SU-DHL-6 (cell line): ENCODE results near the gene ORM1.

Source experiments
- H2AFZ ChIP-seq: fragments of 200-600 bp; sonication (generic); 2 replicates; pipeline ENCODE4 v1.6.1; 2014; ENCODE audit warnings: low read depth, mild to moderate bottlenecking, moderate library complexity, mixed read lengths, antibody characterized with exemption, low read length; ENCODE audit not compliant: severe bottlenecking
- H3F3A ChIP-seq: fragments of 200-600 bp; shearing (Covaris generic); 2 replicates; pipeline ENCODE4 v1.6.0; 2016; ENCODE audit warnings: antibody characterized with exemption, mild to moderate bottlenecking; ENCODE audit not compliant: insufficient read depth
- H3K27ac ChIP-seq: fragments of 200-600 bp; sonication (generic); 2 replicates; pipeline ENCODE4 v1.5.1; 2016; ENCODE audit warnings: low read depth, mild to moderate bottlenecking, low read length, moderate library complexity, mixed read lengths
- H3K27me3 ChIP-seq: fragments of 200-600 bp; sonication (generic), shearing (Covaris generic); 2 replicates; pipeline ENCODE4 v1.6.0; 2014; ENCODE audit warnings: mild to moderate bottlenecking, low read length
- H3K36me3 ChIP-seq: fragments of 200-600 bp; sonication (generic); 2 replicates; pipeline ENCODE4 v1.6.1; 2014; ENCODE audit warnings: mild to moderate bottlenecking, low read length, mixed read lengths
- H3K4me2 ChIP-seq: fragments of 300-600, 200-600 bp; shearing (Covaris generic), sonication (generic); 2 replicates; pipeline ENCODE4 v1.6.0; 2014; ENCODE audit warnings: low read length, low read depth, mild to moderate bottlenecking; ENCODE audit not compliant: poor library complexity, severe bottlenecking
- H3K4me3 ChIP-seq: fragments of 200-600 bp; sonication (generic); 2 replicates; pipeline ENCODE4 v1.5.1; 2014; ENCODE audit warnings: antibody characterized with exemption, low read length, mild to moderate bottlenecking, mixed read lengths; ENCODE audit not compliant: insufficient read depth, poor library complexity, severe bottlenecking
- H3K79me2 ChIP-seq: fragments of 200-600 bp; sonication (generic); 2 replicates; pipeline ENCODE4 v1.6.1; 2014; ENCODE audit warnings: mild to moderate bottlenecking, low read length, moderate library complexity; ENCODE audit not compliant: insufficient read depth
- H3K9ac ChIP-seq: fragments of 200-600 bp; sonication (generic); 2 replicates; pipeline ENCODE4 v1.7.0; 2014; ENCODE audit warnings: mild to moderate bottlenecking, low read length
- H3K9me2 ChIP-seq: fragments of 200-600 bp; sonication (generic); replicated peaks from 2 replicates; pipeline ENCODE4 v1.6.1; 2014; ENCODE audit warnings: low read length; ENCODE audit not compliant: insufficient read depth
- H3K9me3 ChIP-seq: fragments of 200-600 bp; sonication (generic); 2 replicates; pipeline ENCODE4 v1.6.1; 2014; ENCODE audit warnings: low read length, mixed read lengths; ENCODE audit not compliant: insufficient read depth
- H4K20me1 ChIP-seq: fragments of 200-600 bp; sonication (generic); 2 replicates; pipeline ENCODE4 v1.6.1; 2014; ENCODE audit warnings: low read depth, mild to moderate bottlenecking, antibody characterized with exemption, low read length, moderate library complexity, mixed read lengths
- CTCF ChIP-seq: fragments of 200-600 bp; sonication (generic); IDR thresholded peaks from one replicate; pipeline ENCODE4 v1.5.1; 2017; ENCODE audit warnings: antibody characterized with exemption, mild to moderate bottlenecking, low read length, moderate library complexity; ENCODE audit not compliant: insufficient read depth, poor library complexity, severe bottlenecking
- EZH2phosphoT487 ChIP-seq: fragments of 200-600 bp; sonication (generic), shearing (Covaris generic); conservative IDR thresholded peaks from 2 replicates; pipeline ENCODE4 v1.6.1; 2018; ENCODE audit warnings: mild to moderate bottlenecking, antibody characterized with exemption, low read length, moderate library complexity, mixed read lengths

ORM1 gene

GRCh38 chr9:114310471-114311450 lies 12.1 kb upstream of the ORM1 start:
- no peaks in the 10 kb centered on the region for H3K9me3 ChIP-seq
- no peaks in the 10 kb centered on the region for H3F3A ChIP-seq
- H2AFZ ChIP-seq: no peak overlapping the region
- no peak overlapping the region for H3K4me3 ChIP-seq
- H3K27me3 ChIP-seq: no peaks in the 10 kb centered on the region
- no peak overlapping the region for H3K9ac ChIP-seq
- no peaks in the 10 kb centered on the region for H3K9me2 ChIP-seq
- H3K4me2 ChIP-seq: no peak overlapping the region
- H3K79me2 ChIP-seq: no peaks in the 10 kb centered on the region
- TF ChIP-seq CTCF (no peak), EZH2phosphoT487 (no peak)
- no peaks in the 10 kb centered on the region for H3K36me3 ChIP-seq
- no peaks in the 10 kb centered on the region for H4K20me1 ChIP-seq
- H3K27ac ChIP-seq: no peak overlapping the region

- TF ChIP-seq CTCF (no peak), EZH2phosphoT487 (no peak)
- H3K4me2 ChIP-seq: no peak overlapping the region
- H4K20me1 ChIP-seq: no peaks in the 10 kb centered on the region
- H3K9ac ChIP-seq: no peak overlapping the region
- H3K36me3 ChIP-seq: no peaks in the 10 kb centered on the region
- H3K27ac ChIP-seq: no peak overlapping the region
- H3F3A ChIP-seq: no peaks in the 10 kb centered on the region
- H3K4me3 ChIP-seq: no peak overlapping the region
- no peaks in the 10 kb centered on the region for H3K9me3 ChIP-seq
- H3K9me2 ChIP-seq: no peaks in the 10 kb centered on the region
- H2AFZ ChIP-seq: no peak overlapping the region
- no peaks in the 10 kb centered on the region for H3K79me2 ChIP-seq
- no peaks in the 10 kb centered on the region for H3K27me3 ChIP-seq
Measured at GRCh38 chr9:114311571-114312512, 11.1 kb upstream of the ORM1 start.

- no peak for TF ChIP-seq CTCF
- no peak for TF ChIP-seq EZH2phosphoT487
- H3F3A ChIP-seq: no peaks in the 10 kb centered on the region
- H4K20me1 ChIP-seq: no peaks in the 10 kb centered on the region
- H3K27ac ChIP-seq: no peak overlapping the region
- no peak overlapping the region for H2AFZ ChIP-seq
- H3K4me2 ChIP-seq: no peak overlapping the region
- no peak overlapping the region for H3K9ac ChIP-seq
- no peaks in the 10 kb centered on the region for H3K79me2 ChIP-seq
- no peaks in the 10 kb centered on the region for H3K9me3 ChIP-seq
- H3K36me3 ChIP-seq: no peaks in the 10 kb centered on the region
- H3K4me3 ChIP-seq: no peak overlapping the region
- H3K27me3 ChIP-seq: no peaks in the 10 kb centered on the region
- H3K9me2 ChIP-seq: no peaks in the 10 kb centered on the region
Measured at GRCh38 chr9:114312513-114312875, 10.4 kb upstream of the ORM1 start.
